ENCODE data around the gene CRACR2A. TPM values are rescaled to one million over a fixed set of nuclear protein-coding genes. Genes with fewer than 3 reads are reported as not detected.

CRACR2A gene
- total and polyA plus RNA-seq, 3 donors from 2014 or later, result 3.1 to 5.0 (median 4.0) TPM

- 89 to 96% methylated on average over 4 of the region's 4 CpGs for WGBS, 2 donors
- intact Hi-C loops (cut with DNase I; ENCODE audit: low total_unique reads), result no loop called here
These were observed 58.2 kb downstream of the CRACR2A start for GRCh38 chr12:3694673-3695072.

GRCh38 chr12:3692616-3693365 is 60.1 kb downstream of the CRACR2A start:
- 93 to 96% methylated on average over 10 to 13 of the region's 13 CpGs for WGBS, 2 donors
- Histone ChIP-seq H3K27ac (no peak overlapping the region), H3K27me3 (no peaks in the 10 kb centered on the region), H3K4me3 (no peak overlapping the region), H3K36me3 (ENCODE audit: low read depth, missing control alignments) (no peaks in the 10 kb centered on the region), H3K9me3 (no peaks in the 10 kb centered on the region), H3K4me1 (no peaks in the 10 kb centered on the region)
- no peak for TF ChIP-seq POLR2A (IDR thresholded peaks at IDR 0.05)
- TF ChIP-seq CTCF (IDR thresholded peaks at IDR 0.05), result no peak
- intact Hi-C loops (cut with DNase I; ENCODE audit: low total_unique reads), result no loop called here
- DNase-seq, result no peak

More at GRCh38 chr12:3694673-3695072, 58.2 kb downstream of the CRACR2A start:
- H3K4me3 ChIP-seq, result no peak overlapping the region
- no peaks in the 10 kb centered on the region for H3K27me3 ChIP-seq
- H3K4me1 ChIP-seq, result peaks cover 7% of the 10 kb centered on the region
- H3K27ac ChIP-seq, result no peak overlapping the region
- H3K36me3 ChIP-seq (ENCODE audit: low read depth, missing control alignments), result no peaks in the 10 kb centered on the region
- H3K9me3 ChIP-seq, result no peaks in the 10 kb centered on the region
- DNase-seq, result no peak
- TF ChIP-seq CTCF (IDR thresholded peaks at IDR 0.05) (no peak), POLR2A (IDR thresholded peaks at IDR 0.05) (no peak)

GRCh38 chr12:3686463-3686862 is 66.4 kb downstream of the CRACR2A start:
- Histone ChIP-seq H3K27me3 (no peaks in the 10 kb centered on the region), H3K4me3 (no peak overlapping the region), H3K27ac (no peak overlapping the region), H3K4me1 (no peaks in the 10 kb centered on the region), H3K36me3 (ENCODE audit: low read depth, missing control alignments) (no peaks in the 10 kb centered on the region), H3K9me3 (no peaks in the 10 kb centered on the region)
- no peak for DNase-seq
- intact Hi-C loops (cut with DNase I; ENCODE audit: low total_unique reads), result no loop called here
- no peak for TF ChIP-seq POLR2A (IDR thresholded peaks at IDR 0.05)
- TF ChIP-seq CTCF (IDR thresholded peaks at IDR 0.05), result no peak
- 66 to 75% methylated on average over 2 of the region's 2 CpGs for WGBS, 2 donors

GRCh38 chr12:3685830-3686229 is 67.1 kb downstream of the CRACR2A start:
- no peaks in the 10 kb centered on the region for H3K27me3 ChIP-seq
- no peak overlapping the region for H3K27ac ChIP-seq
- H3K4me1 ChIP-seq, result peaks cover 3% of the 10 kb centered on the region
- H3K36me3 ChIP-seq (ENCODE audit: low read depth, missing control alignments), result no peaks in the 10 kb centered on the region
- TF ChIP-seq CTCF (IDR thresholded peaks at IDR 0.05) (no peak), POLR2A (IDR thresholded peaks at IDR 0.05) (no peak)
- no peak overlapping the region for H3K4me3 ChIP-seq
- 57 to 74% methylated on average over 1 of the region's 1 CpG for whole genome bisulfite sequencing, 2 donors
- no peaks in the 10 kb centered on the region for H3K9me3 ChIP-seq
- intact Hi-C loops (cut with DNase I; ENCODE audit: low total_unique reads), result no loop called here
- DNase-seq, result no peak
